Measurements from ENCODE around the gene MSI2. TPM values are rescaled to one million over a fixed set of nuclear protein-coding genes. Genes with fewer than 3 reads are reported as not detected.

MSI2 gene
- total RNA-seq, 1 donor from 2014 or later: 60.6 TPM

- Mint-ChIP-seq H3K27me3 (ENCODE audit: unreplicated experiment) (peaks cover 2% of the 10 kb centered on the region), H3K4me3 (ENCODE audit: unreplicated experiment) (no peak overlapping the region), H3K36me3 (ENCODE audit: low read depth, unreplicated experiment) (peaks cover 5% of the 10 kb centered on the region), H3K4me1 (ENCODE audit: unreplicated experiment) (peaks cover 3% of the 10 kb centered on the region), H3K27ac (ENCODE audit: unreplicated experiment) (no peak overlapping the region), H3K9me3 (ENCODE audit: unreplicated experiment) (no peaks in the 10 kb centered on the region)
- DNase-seq (ENCODE audit: low spot score): no peak
- TF ChIP-seq, protein P1, sequence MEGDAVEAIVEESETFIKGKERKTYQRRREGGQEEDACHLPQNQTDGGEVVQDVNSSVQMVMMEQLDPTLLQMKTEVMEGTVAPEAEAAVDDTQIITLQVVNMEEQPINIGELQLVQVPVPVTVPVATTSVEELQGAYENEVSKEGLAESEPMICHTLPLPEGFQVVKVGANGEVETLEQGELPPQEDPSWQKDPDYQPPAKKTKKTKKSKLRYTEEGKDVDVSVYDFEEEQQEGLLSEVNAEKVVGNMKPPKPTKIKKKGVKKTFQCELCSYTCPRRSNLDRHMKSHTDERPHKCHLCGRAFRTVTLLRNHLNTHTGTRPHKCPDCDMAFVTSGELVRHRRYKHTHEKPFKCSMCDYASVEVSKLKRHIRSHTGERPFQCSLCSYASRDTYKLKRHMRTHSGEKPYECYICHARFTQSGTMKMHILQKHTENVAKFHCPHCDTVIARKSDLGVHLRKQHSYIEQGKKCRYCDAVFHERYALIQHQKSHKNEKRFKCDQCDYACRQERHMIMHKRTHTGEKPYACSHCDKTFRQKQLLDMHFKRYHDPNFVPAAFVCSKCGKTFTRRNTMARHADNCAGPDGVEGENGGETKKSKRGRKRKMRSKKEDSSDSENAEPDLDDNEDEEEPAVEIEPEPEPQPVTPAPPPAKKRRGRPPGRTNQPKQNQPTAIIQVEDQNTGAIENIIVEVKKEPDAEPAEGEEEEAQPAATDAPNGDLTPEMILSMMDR (IDR thresholded peaks at IDR 0.05; ENCODE audit: unreplicated experiment): no peak
These were observed 252.3 kb downstream of the MSI2 start for GRCh38 chr17:57508671-57509070.

GRCh38 chr17:57511475-57512123, 255.3 kb downstream of the MSI2 start:
- no peak overlapping the region for H3K4me3 Mint-ChIP-seq (ENCODE audit: unreplicated experiment)
- peaks cover 5% of the 10 kb centered on the region for H3K36me3 Mint-ChIP-seq (ENCODE audit: low read depth, unreplicated experiment)
- H3K27ac Mint-ChIP-seq (ENCODE audit: unreplicated experiment): no peak overlapping the region
- no peak for DNase-seq (ENCODE audit: low spot score)
- TF ChIP-seq, protein P1 (IDR thresholded peaks at IDR 0.05; ENCODE audit: unreplicated experiment): no peak
- H3K27me3 Mint-ChIP-seq (ENCODE audit: unreplicated experiment): peaks cover 2% of the 10 kb centered on the region
- no peaks in the 10 kb centered on the region for H3K9me3 Mint-ChIP-seq (ENCODE audit: unreplicated experiment)
- peaks cover 3% of the 10 kb centered on the region for H3K4me1 Mint-ChIP-seq (ENCODE audit: unreplicated experiment)

- Mint-ChIP-seq H3K4me3 (ENCODE audit: unreplicated experiment) (no peak overlapping the region), H3K36me3 (ENCODE audit: low read depth, unreplicated experiment) (peaks cover 5% of the 10 kb centered on the region), H3K4me1 (ENCODE audit: unreplicated experiment) (peaks cover 6% of the 10 kb centered on the region), H3K27me3 (ENCODE audit: unreplicated experiment) (peaks cover 3% of the 10 kb centered on the region), H3K9me3 (ENCODE audit: unreplicated experiment) (no peaks in the 10 kb centered on the region), H3K27ac (ENCODE audit: unreplicated experiment) (no peak overlapping the region)
- no peak for DNase-seq (ENCODE audit: low spot score)
- TF ChIP-seq, protein P1 (IDR thresholded peaks at IDR 0.05; ENCODE audit: unreplicated experiment): no peak
These were observed 255.9 kb downstream of the MSI2 start for GRCh38 chr17:57512258-57512657.

GRCh38 chr17:57512691-57513090, 256.4 kb downstream of the MSI2 start:
- peaks cover 5% of the 10 kb centered on the region for H3K36me3 Mint-ChIP-seq (ENCODE audit: low read depth, unreplicated experiment)
- H3K9me3 Mint-ChIP-seq (ENCODE audit: unreplicated experiment): no peaks in the 10 kb centered on the region
- DNase-seq (ENCODE audit: low spot score): no peak
- peaks cover 4% of the 10 kb centered on the region for H3K27me3 Mint-ChIP-seq (ENCODE audit: unreplicated experiment)
- TF ChIP-seq, protein P1 (IDR thresholded peaks at IDR 0.05; ENCODE audit: unreplicated experiment): no peak
- peaks cover 6% of the 10 kb centered on the region for H3K4me1 Mint-ChIP-seq (ENCODE audit: unreplicated experiment)
- H3K4me3 Mint-ChIP-seq (ENCODE audit: unreplicated experiment): no peak overlapping the region
- no peak overlapping the region for H3K27ac Mint-ChIP-seq (ENCODE audit: unreplicated experiment)

DNA sequence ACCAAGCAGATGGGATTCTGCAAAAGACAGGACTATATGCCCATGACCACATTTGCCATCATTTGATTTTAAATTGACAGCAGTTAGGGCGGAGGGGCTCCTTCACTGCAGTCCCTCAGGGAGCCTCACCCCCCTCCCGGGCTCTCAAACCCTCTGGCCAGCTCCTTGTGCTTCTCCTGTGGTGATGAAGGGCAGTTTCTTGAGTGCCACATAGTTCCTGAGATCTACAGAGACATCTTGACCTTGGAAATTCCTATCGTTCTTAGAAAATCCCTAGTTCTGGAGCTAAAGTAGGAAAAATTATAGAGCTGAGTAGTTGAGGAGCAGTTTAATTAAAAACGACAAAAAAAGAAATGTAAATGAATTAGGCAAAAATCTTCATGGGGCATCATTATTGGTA, 257.2 kb downstream of the MSI2 start:
- DNase-seq (ENCODE audit: low spot score): no peak
- Mint-ChIP-seq H3K4me1 (ENCODE audit: unreplicated experiment) (peaks cover 6% of the 10 kb centered on the region), H3K27me3 (ENCODE audit: unreplicated experiment) (peaks cover 4% of the 10 kb centered on the region), H3K27ac (ENCODE audit: unreplicated experiment) (no peak overlapping the region), H3K36me3 (ENCODE audit: low read depth, unreplicated experiment) (peaks cover 5% of the 10 kb centered on the region), H3K9me3 (ENCODE audit: unreplicated experiment) (no peaks in the 10 kb centered on the region), H3K4me3 (ENCODE audit: unreplicated experiment) (no peak overlapping the region)
- TF ChIP-seq, protein P1 (IDR thresholded peaks at IDR 0.05; ENCODE audit: unreplicated experiment): no peak

All from endothelial cell (in vitro differentiated cells).